C4-2B (cell line): ENCODE data around the gene FOXD4L6.
"Not testable (repeated sequence)": the region's sequence is repeated elsewhere in the genome, so short reads cannot be mapped to it uniquely, and the experiment has no call there.

Experiments
- ZFX ChIP-seq: fragments of 450-650 bp; IDR thresholded peaks from 2 replicates; pipeline ENCODE4 v1.6.1; 2017
- TF ChIP-seq, protein P1 (sequence below): fragments of 450-650 bp; conservative IDR thresholded peaks from 2 replicates; pipeline ENCODE4 v1.5.1; 2017; ENCODE audit warnings: mild to moderate bottlenecking

GRCh38 chr9:41086215-41086614, 42.3 kb downstream of the FOXD4L6 start:
- TF ChIP-seq, protein P1, sequence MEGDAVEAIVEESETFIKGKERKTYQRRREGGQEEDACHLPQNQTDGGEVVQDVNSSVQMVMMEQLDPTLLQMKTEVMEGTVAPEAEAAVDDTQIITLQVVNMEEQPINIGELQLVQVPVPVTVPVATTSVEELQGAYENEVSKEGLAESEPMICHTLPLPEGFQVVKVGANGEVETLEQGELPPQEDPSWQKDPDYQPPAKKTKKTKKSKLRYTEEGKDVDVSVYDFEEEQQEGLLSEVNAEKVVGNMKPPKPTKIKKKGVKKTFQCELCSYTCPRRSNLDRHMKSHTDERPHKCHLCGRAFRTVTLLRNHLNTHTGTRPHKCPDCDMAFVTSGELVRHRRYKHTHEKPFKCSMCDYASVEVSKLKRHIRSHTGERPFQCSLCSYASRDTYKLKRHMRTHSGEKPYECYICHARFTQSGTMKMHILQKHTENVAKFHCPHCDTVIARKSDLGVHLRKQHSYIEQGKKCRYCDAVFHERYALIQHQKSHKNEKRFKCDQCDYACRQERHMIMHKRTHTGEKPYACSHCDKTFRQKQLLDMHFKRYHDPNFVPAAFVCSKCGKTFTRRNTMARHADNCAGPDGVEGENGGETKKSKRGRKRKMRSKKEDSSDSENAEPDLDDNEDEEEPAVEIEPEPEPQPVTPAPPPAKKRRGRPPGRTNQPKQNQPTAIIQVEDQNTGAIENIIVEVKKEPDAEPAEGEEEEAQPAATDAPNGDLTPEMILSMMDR, result not testable (repeated sequence)
- TF ChIP-seq ZFX, result not testable (repeated sequence)
